OCI-LY3 (cell line): ENCODE measurements around the gene BMP2K.

ENCODE experiments used
- EZH2phosphoT487 ChIP-seq: fragments of 200-600 bp; shearing (Covaris generic); IDR thresholded peaks from 2 replicates; pipeline ENCODE4 v1.6.1; 2018; ENCODE audit warnings: antibody characterized with exemption, mixed run types, low read depth
- TF ChIP-seq, protein P1 (sequence below): fragments of 200-600, 300-600 bp; sonication (generic); IDR thresholded peaks from 2 replicates; pipeline ENCODE4 v1.5.1; 2014; ENCODE audit warnings: antibody characterized with exemption, low read length, low read depth

DNA sequence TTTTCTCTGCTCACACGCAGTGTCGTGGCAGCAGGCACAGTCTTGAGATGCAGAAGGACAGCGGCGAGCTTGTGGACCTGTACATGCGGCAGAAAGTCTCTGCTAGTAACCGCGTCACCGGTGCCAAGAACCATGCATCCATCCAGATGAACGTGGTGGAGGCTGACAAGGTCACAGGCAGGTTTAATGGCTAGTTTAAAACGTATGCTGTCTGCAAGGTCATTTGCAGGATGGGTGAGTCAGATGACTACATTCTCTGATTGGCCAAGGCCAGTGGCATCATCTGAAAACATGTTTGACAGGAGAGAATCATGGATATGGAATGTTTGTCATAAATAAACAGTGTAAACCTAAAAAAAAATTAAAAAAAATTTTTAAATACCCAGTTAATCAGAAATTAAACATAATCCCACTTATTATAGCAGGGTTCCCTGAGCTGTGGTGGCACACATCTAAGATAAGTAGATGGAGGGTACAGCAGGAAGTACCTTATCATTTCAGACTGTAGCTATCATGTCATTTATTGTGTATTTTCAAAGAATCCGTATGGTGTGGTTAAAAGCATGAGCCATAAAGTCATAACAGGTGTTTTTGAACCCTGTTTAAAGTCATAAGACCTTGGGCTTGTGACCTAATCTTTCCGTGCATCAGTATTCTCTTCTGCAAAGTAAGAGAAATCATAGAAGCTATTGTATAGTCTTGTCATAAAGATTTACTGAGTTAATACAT lies 7.5 kb upstream of the BMP2K start:
- TF ChIP-seq, protein P1, sequence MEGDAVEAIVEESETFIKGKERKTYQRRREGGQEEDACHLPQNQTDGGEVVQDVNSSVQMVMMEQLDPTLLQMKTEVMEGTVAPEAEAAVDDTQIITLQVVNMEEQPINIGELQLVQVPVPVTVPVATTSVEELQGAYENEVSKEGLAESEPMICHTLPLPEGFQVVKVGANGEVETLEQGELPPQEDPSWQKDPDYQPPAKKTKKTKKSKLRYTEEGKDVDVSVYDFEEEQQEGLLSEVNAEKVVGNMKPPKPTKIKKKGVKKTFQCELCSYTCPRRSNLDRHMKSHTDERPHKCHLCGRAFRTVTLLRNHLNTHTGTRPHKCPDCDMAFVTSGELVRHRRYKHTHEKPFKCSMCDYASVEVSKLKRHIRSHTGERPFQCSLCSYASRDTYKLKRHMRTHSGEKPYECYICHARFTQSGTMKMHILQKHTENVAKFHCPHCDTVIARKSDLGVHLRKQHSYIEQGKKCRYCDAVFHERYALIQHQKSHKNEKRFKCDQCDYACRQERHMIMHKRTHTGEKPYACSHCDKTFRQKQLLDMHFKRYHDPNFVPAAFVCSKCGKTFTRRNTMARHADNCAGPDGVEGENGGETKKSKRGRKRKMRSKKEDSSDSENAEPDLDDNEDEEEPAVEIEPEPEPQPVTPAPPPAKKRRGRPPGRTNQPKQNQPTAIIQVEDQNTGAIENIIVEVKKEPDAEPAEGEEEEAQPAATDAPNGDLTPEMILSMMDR: no peak
- TF ChIP-seq EZH2phosphoT487: no peak
